Right ventricle myocardium superior (tissue), 1 donor: ENCODE results near the gene IRAK2. TPM values are rescaled to one million over a fixed set of nuclear protein-coding genes. Genes with fewer than 3 reads are reported as not detected.
"Not testable (repeated sequence)": the region's sequence is repeated elsewhere in the genome, so short reads cannot be mapped to it uniquely, and the experiment has no call there.

ENCODE experiments used
- ATAC-seq: fragments of 200-7000 bp; cut with Tn5 transposase; one replicate; pipeline ENCODE4 v1.9.1; 2020; ENCODE audit warnings: mild to moderate bottlenecking; ENCODE audit not compliant: poor library complexity
- DNase-seq: peaks from one replicate; pipeline ENCODE4 v3.0.0-alpha.2; 2020
- intact Hi-C: fragments of 100-400 bp; cut with DNase I; formaldehyde crosslinking; loops from one replicate; pipeline ENCODE4 v1.11.2; 2022
- total RNA-seq: library from RNA; stranded (reverse); fragmentation: NEBNext Ultra II Directional; extraction: Animal tissue kit (Norgen Biotek cat#: 25700); gene quantifications from one replicate; pipeline ENCODE4 v1.2.1, GENCODE V29; 2021
- donor health status: DM: no; HTN: yes; CAD: no; lungs with severe emphysema.

Gene IRAK2
- total RNA-seq, 1 donor from 2014 or later = 1.7 TPM

- ATAC-seq (no peak), DNase-seq (no peak)
- intact Hi-C loops = no loop called here
Measured at GRCh38 chr3:10240799-10241198, 76.1 kb downstream of the IRAK2 start.

GRCh38 chr3:10242182-10243065, 77.7 kb downstream of the IRAK2 start:
- ATAC-seq = peak; percentile 52
- intact Hi-C loops = no loop called here
- DNase-seq = no peak

- intact Hi-C loops = no loop called here
- ATAC-seq (no peak), DNase-seq (no peak)
Measured at GRCh38 chr3:10244009-10244408, 79.3 kb downstream of the IRAK2 start.

- intact Hi-C loops = no loop called here
- DNase-seq (no peak), ATAC-seq (no peak)
Measured at GRCh38 chr3:10245081-10245712, 80.5 kb downstream of the IRAK2 start.

- intact Hi-C loops = no loop called here
- ATAC-seq = no peak
- DNase-seq = no peak
Measured at GRCh38 chr3:10247679-10248183, 83.0 kb downstream of the IRAK2 start.

GRCh38 chr3:10248184-10248983, 83.7 kb downstream of the IRAK2 start, which contains the start of gene TATDN2:
Gene TATDN2 (plus strand): TSS chr3:10248459. CDS start chr3:10249201, 742 bp downstream.
- ATAC-seq (peak; percentile 99), DNase-seq (peak; percentile 98)
- intact Hi-C loops = no loop called here

GRCh38 chr3:10248984-10249748, 84.4 kb downstream of the IRAK2 start:
- ATAC-seq (peak; percentile 7), DNase-seq (peak; percentile 57)
- intact Hi-C loops = no loop called here

GRCh38 chr3:10249833-10250232, 85.1 kb downstream of the IRAK2 start:
- ATAC-seq (no peak), DNase-seq (no peak)
- intact Hi-C loops = no loop called here

GRCh38 chr3:10251006-10251405, 86.3 kb downstream of the IRAK2 start:
- intact Hi-C loops = no loop called here
- DNase-seq (no peak), ATAC-seq (no peak)

- intact Hi-C loops = no loop called here
- DNase-seq (no peak), ATAC-seq (peak; percentile 14)
Measured at GRCh38 chr3:10253731-10254130, 89.0 kb downstream of the IRAK2 start.

GRCh38 chr3:10255835-10256234, 91.1 kb downstream of the IRAK2 start:
- ATAC-seq = no peak
- no peak for DNase-seq
- intact Hi-C loops = no loop called here

- intact Hi-C loops = no loop called here
- ATAC-seq = no peak
Measured at GRCh38 chr3:10259036-10259435, 94.3 kb downstream of the IRAK2 start.

GRCh38 chr3:10259798-10260197, 95.1 kb downstream of the IRAK2 start:
- ATAC-seq = no peak
- DNase-seq = no peak
- intact Hi-C loops = no loop called here

More at GRCh38 chr3:10259036-10259435, 94.3 kb downstream of the IRAK2 start:
- no peak for DNase-seq

GRCh38 chr3:10260211-10260701, 95.5 kb downstream of the IRAK2 start:
- intact Hi-C loops = no loop called here
- DNase-seq (no peak), ATAC-seq (no peak)

GRCh38 chr3:10262027-10262426, 97.3 kb downstream of the IRAK2 start:
- ATAC-seq = no peak
- DNase-seq = no peak
- intact Hi-C loops = no loop called here

- ATAC-seq (peak; percentile 50), DNase-seq (no peak)
- intact Hi-C loops = no loop called here
Measured at GRCh38 chr3:10263646-10264363, 99.1 kb downstream of the IRAK2 start.

GRCh38 chr3:10265833-10266232, 101.1 kb downstream of the IRAK2 start:
- DNase-seq = no peak
- intact Hi-C loops = no loop called here
- ATAC-seq = no peak

GRCh38 chr3:10266936-10267335, 102.2 kb downstream of the IRAK2 start:
- DNase-seq = peak; percentile 19
- ATAC-seq, intact Hi-C loops: not testable (repeated sequence)
